Endothelial cell of umbilical vein (primary cell): ENCODE measurements around the gene EEA1. TPM values are rescaled to one million over a fixed set of nuclear protein-coding genes. Genes with fewer than 3 reads are reported as not detected.

Source experiments
- BruUV-seq: library from RNA; stranded (reverse); fragments of 400-500 nt; replicated peaks from 2 replicates; lab custom pipeline; 2021; lab: Mats Ljungman, UMichigan
- CTCF ChIA-PET: fragments of 300-600, 350-600 bp; sonication (Branson Sonifier 250); formaldehyde crosslinking; loops from one replicate; lab custom pipeline; 2021; ENCODE audit warnings: antibody characterized with exemption, inconsistent platforms; lab: Charles Lee
- POLR2A ChIA-PET: fragments of 300-600, 350-600 bp; sonication (Branson Sonifier 250); formaldehyde crosslinking; loops from one replicate; lab custom pipeline; 2021; ENCODE audit warnings: antibody characterized with exemption, inconsistent platforms; lab: Charles Lee
- DNase-seq: peaks from one replicate; pipeline ENCODE4 v3.0.0-alpha.2; 2011; ENCODE audit warnings: low read depth, low spot score
- FAIRE-seq: peaks from 2 replicates; lab custom pipeline; 2011; peaks lifted over from hg19 to GRCh38; lab: Jason Lieb, UNC
- H2AFZ ChIP-seq: 2 replicates; pipeline ENCODE4 v1.6.0; 2012; ENCODE audit warnings: low read depth, low read length, control low read depth, inconsistent platforms
- H3K27ac ChIP-seq: 2 replicates; pipeline ENCODE4 v1.5.1; 2011; ENCODE audit warnings: low read depth, mild to moderate bottlenecking, control low read depth, low read length, moderate library complexity; ENCODE audit not compliant: insufficient read depth
- H3K27me3 ChIP-seq, 2 experiments: 2 replicates each; pipeline versions ENCODE4 v1.6.0 to v1.6.1; 2011; ENCODE audit warnings: low read length in 2 of 2, mixed read lengths in 1 of 2; ENCODE audit not compliant: control insufficient read depth in 2 of 2, insufficient read depth in 2 of 2
- H3K36me3 ChIP-seq, 2 experiments: 2 replicates in 1 of 2; 3 replicates in 1 of 2; pipeline ENCODE4 v1.5.1; 2011; ENCODE audit warnings: low read length in 2 of 2, mild to moderate bottlenecking in 1 of 2, moderate library complexity in 1 of 2; ENCODE audit not compliant: control insufficient read depth in 2 of 2, insufficient read depth in 2 of 2; ENCODE audit errors: extremely low read depth in 1 of 2
- H3K4me1 ChIP-seq: 3 replicates; pipeline ENCODE4 v1.5.1; 2011; ENCODE audit warnings: mild to moderate bottlenecking, low read length; ENCODE audit not compliant: control insufficient read depth, insufficient read depth; ENCODE audit errors: extremely low read depth
- H3K4me2 ChIP-seq: 2 replicates; pipeline ENCODE4 v1.6.1; 2011; ENCODE audit warnings: low read length, control low read depth, mixed read lengths; ENCODE audit not compliant: insufficient read depth
- H3K4me3 ChIP-seq, 3 experiments: fragments of 200-600 bp in 1 of 3; sonication (generic), shearing (Covaris generic) in 1 of 3; replicated peaks in 1 of 3; 2 replicates each; pipeline ENCODE4 v1.5.1; 2011 to 2016; ENCODE audit warnings: control low read depth in 3 of 3, low read length in 3 of 3, mild to moderate bottlenecking in 2 of 3, inconsistent platforms in 1 of 3, low read depth in 1 of 3, moderate library complexity in 1 of 3; ENCODE audit not compliant: insufficient read depth in 1 of 3
- H3K79me2 ChIP-seq: 2 replicates; pipeline ENCODE4 v1.6.0; 2012; ENCODE audit warnings: low read length, inconsistent platforms; ENCODE audit not compliant: control insufficient read depth, insufficient read depth
- H3K9ac ChIP-seq: replicated peaks from 2 replicates; pipeline ENCODE3; 2011; ENCODE audit warnings: low read length, control low read depth; ENCODE audit not compliant: insufficient read depth; ENCODE audit errors: extremely low read depth
- H3K9me1 ChIP-seq: replicated peaks from 3 replicates; pipeline ENCODE4 v1.6.0; 2011; ENCODE audit warnings: mild to moderate bottlenecking, low read length; ENCODE audit not compliant: control insufficient read depth, insufficient read depth; ENCODE audit errors: extremely low read depth
- H3K9me3 ChIP-seq: replicated peaks from 2 replicates; pipeline ENCODE4 v1.5.1; 2012; ENCODE audit warnings: low read length, inconsistent platforms; ENCODE audit not compliant: control insufficient read depth, insufficient read depth
- H4K20me1 ChIP-seq: replicated peaks from 2 replicates; pipeline ENCODE3; 2011; ENCODE audit warnings: mild to moderate bottlenecking, low read length; ENCODE audit not compliant: control insufficient read depth, insufficient read depth; ENCODE audit errors: extremely low read depth
- EZH2 ChIP-seq: IDR thresholded peaks from 2 replicates; pipeline ENCODE4 v1.6.1; 2012; ENCODE audit warnings: borderline replicate concordance, low read depth, mild to moderate bottlenecking, moderate library complexity, low read length, inconsistent platforms; ENCODE audit not compliant: severe bottlenecking
- FOS ChIP-seq: IDR thresholded peaks from 2 replicates; pipeline ENCODE4 v1.6.1; 2011; ENCODE audit warnings: mild to moderate bottlenecking, low read length, moderate library complexity, borderline replicate concordance; ENCODE audit not compliant: insufficient read depth
- GATA2 ChIP-seq: IDR thresholded peaks from 2 replicates; pipeline ENCODE4 v1.7.0; 2011; ENCODE audit warnings: low read depth, mild to moderate bottlenecking, moderate library complexity, mixed read lengths, low read length; ENCODE audit not compliant: insufficient read length, insufficient read depth
- JUN ChIP-seq: IDR thresholded peaks from 2 replicates; pipeline ENCODE4 v1.6.1; 2011; ENCODE audit warnings: borderline replicate concordance, low read depth; ENCODE audit not compliant: insufficient read length, insufficient read depth
- MAX ChIP-seq: IDR thresholded peaks from 2 replicates; pipeline ENCODE4 v1.6.1; 2011; ENCODE audit not compliant: insufficient read depth, insufficient read length
- MYC ChIP-seq: IDR thresholded peaks from one replicate; pipeline ENCODE4 v1.6.1; 2011; ENCODE audit warnings: mild to moderate bottlenecking, low read depth, low read length
- POLR2A ChIP-seq: IDR thresholded peaks from 2 replicates; pipeline ENCODE4 v1.6.1; 2012; ENCODE audit warnings: low read depth, mild to moderate bottlenecking, control low read depth, low read length
- POLR2AphosphoS5 ChIP-seq: IDR thresholded peaks from 2 replicates; pipeline ENCODE4 v1.6.1; 2012; ENCODE audit warnings: low read depth, mild to moderate bottlenecking, control low read depth, low read length, moderate library complexity; ENCODE audit not compliant: insufficient read depth
- dilution Hi-C: fragments of 300-500 bp; cut with MboI; formaldehyde crosslinking; loops from one replicate; pipeline ENCODE4 v1.15.0; 2019; ENCODE audit warnings: low sequenced_read_pairs; ENCODE audit not compliant: extremely low pct_ligation_motif_present
- intact Hi-C: fragments of 100-400 bp; cut with micrococcal nuclease; formaldehyde crosslinking; loops from one replicate; pipeline ENCODE4 v1.10.0; 2022
- polyA plus RNA-seq, 4 experiments: library from polyadenylated mRNA; depleted of rRNA in 3 of 4; stranded (reverse) in 3 of 4; unstranded in 1 of 4; fragments of >200 nt; gene quantifications; 2 replicates each; pipeline versions ENCODE4 v1.2.1 to v1.2.3, GENCODE V29; 2011 to 2012; ENCODE audit warnings: missing spikeins in 1 of 4
- total RNA-seq: library from RNA; stranded (reverse); gene quantifications from 2 replicates; pipeline ENCODE4 v1.2.3, GENCODE V29; 2021
- TF ChIP-seq, protein P1 (sequence below), 2 donors: IDR thresholded peaks; 1 replicate in 1 of 2; 2 replicates in 1 of 2; pipeline ENCODE4 v1.5.1; 2011; ENCODE audit warnings: low read length in 2 of 2, mild to moderate bottlenecking in 2 of 2, moderate library complexity in 2 of 2, control low read depth in 1 of 2, inconsistent platforms in 1 of 2, low read depth in 1 of 2; ENCODE audit not compliant: insufficient read depth in 1 of 2; ENCODE audit errors: extremely low read depth in 1 of 2

EEA1 gene
- total and polyA plus RNA-seq, 2 donors (not counting 3 experiments of a cell fraction or from before 2014, with no cell fraction given): 2.6 to 38.8 TPM

DNA sequence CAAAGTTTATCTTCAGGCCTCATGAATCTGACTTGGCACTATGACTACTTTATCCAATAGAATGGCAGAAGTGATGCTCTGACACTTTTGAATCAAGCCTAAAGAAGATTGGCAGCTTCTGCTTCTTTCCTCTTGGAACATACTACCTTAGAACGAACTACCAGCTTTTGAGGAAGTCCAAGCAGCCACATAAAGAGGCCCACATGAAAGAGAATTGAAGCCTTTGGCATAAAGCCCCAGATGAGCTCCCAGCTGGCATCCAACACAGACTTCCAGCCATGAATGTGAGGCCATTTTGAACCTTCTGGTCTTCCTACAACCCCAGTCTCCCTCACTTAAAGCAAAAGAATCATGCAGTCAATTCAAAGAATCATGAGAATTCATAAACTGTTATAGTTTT lies 65.8 kb downstream of the EEA1 start:
- Histone ChIP-seq H3K27me3 (no peaks in the 10 kb centered on the region), H3K79me2 (peaks cover 17% of the 10 kb centered on the region), H3K9me3 (no peaks in the 10 kb centered on the region), H3K4me3 (no peak overlapping the region), H3K27ac (no peak overlapping the region), H4K20me1 (no peaks in the 10 kb centered on the region), H2AFZ (no peak overlapping the region), H3K36me3 (peaks cover 2 to 8% of the 10 kb centered on the region in 2 experiments), H3K9ac (no peak overlapping the region), H3K4me1 (no peaks in the 10 kb centered on the region), H3K9me1 (no peaks in the 10 kb centered on the region), H3K4me2 (no peak overlapping the region)
- DNase-seq: no peak
- no peak for FAIRE-seq
- ChIA-PET CTCF (no interaction called here), POLR2A (no interaction called here)
- no TSS peak for BruUV-seq
- TF ChIP-seq EZH2 (no peak), POLR2A (no peak), FOS (no peak), MAX (no peak), POLR2AphosphoS5 (no peak), JUN (no peak), MYC (no peak), GATA2 (no peak)
- TF ChIP-seq, protein P1, sequence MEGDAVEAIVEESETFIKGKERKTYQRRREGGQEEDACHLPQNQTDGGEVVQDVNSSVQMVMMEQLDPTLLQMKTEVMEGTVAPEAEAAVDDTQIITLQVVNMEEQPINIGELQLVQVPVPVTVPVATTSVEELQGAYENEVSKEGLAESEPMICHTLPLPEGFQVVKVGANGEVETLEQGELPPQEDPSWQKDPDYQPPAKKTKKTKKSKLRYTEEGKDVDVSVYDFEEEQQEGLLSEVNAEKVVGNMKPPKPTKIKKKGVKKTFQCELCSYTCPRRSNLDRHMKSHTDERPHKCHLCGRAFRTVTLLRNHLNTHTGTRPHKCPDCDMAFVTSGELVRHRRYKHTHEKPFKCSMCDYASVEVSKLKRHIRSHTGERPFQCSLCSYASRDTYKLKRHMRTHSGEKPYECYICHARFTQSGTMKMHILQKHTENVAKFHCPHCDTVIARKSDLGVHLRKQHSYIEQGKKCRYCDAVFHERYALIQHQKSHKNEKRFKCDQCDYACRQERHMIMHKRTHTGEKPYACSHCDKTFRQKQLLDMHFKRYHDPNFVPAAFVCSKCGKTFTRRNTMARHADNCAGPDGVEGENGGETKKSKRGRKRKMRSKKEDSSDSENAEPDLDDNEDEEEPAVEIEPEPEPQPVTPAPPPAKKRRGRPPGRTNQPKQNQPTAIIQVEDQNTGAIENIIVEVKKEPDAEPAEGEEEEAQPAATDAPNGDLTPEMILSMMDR (IDR thresholded peaks at IDR 0.05; ENCODE audit: extremely low read depth in 1 of 2, insufficient read depth in 1 of 2, low read depth in 1 of 2, low read length in 2 of 2): no peak
- dilution Hi-C loops: no loop called here
- intact Hi-C loops: no loop called here
